ENCODE data around the gene RAD51D. TPM values are rescaled to one million over a fixed set of nuclear protein-coding genes. Genes with fewer than 3 reads are reported as not detected.

Gene RAD51D
- total and polyA plus RNA-seq, 2 donors (not counting 3 experiments of a cell fraction or from before 2014, with no cell fraction given) = 15.5 to 27.9 TPM

- no peak overlapping the region for H3K4me3 ChIP-seq (replicated peaks in 1 of 3; ENCODE audit: insufficient read depth in 1 of 3, low read depth in 1 of 3, low read length in 3 of 3)
Measured at GRCh38 chr17:35082073-35082657, 37.5 kb downstream of the RAD51D start.

More at GRCh38 chr17:35082073-35082657, 37.5 kb downstream of the RAD51D start:
- Histone ChIP-seq H3K27me3 (ENCODE audit: control insufficient read depth in 2 of 2, insufficient read depth in 2 of 2, low read length in 2 of 2) (no peaks in the 10 kb centered on the region), H3K9me1 (replicated peaks; ENCODE audit: control insufficient read depth, extremely low read depth, insufficient read depth, low read length) (no peaks in the 10 kb centered on the region), H3K4me2 (ENCODE audit: insufficient read depth, low read length) (peak overlapping the region; percentile 67), H3K9ac (replicated peaks; ENCODE audit: extremely low read depth, insufficient read depth, low read length) (no peak overlapping the region), H3K9me3 (replicated peaks; ENCODE audit: control insufficient read depth, insufficient read depth, low read length) (no peaks in the 10 kb centered on the region), H3K36me3 (ENCODE audit: control insufficient read depth in 2 of 2, extremely low read depth in 1 of 2, insufficient read depth in 2 of 2, low read length in 2 of 2) (no peaks in the 10 kb centered on the region), H4K20me1 (replicated peaks; ENCODE audit: control insufficient read depth, extremely low read depth, insufficient read depth, low read length) (no peaks in the 10 kb centered on the region), H3K79me2 (ENCODE audit: control insufficient read depth, insufficient read depth, low read length) (peaks cover 43% of the 10 kb centered on the region), H3K4me1 (ENCODE audit: control insufficient read depth, extremely low read depth, insufficient read depth, low read length) (peaks cover 22% of the 10 kb centered on the region), H3K27ac (ENCODE audit: insufficient read depth, low read depth, low read length) (peak overlapping the region; percentile 31), H2AFZ (ENCODE audit: low read depth, low read length) (no peak overlapping the region)
- dilution Hi-C loops (cut with MboI; ENCODE audit: extremely low pct_ligation_motif_present, low sequenced_read_pairs) (no loop called here), intact Hi-C loops (cut with micrococcal nuclease) (no loop called here)
- POLR2A ChIA-PET = interaction anchor here (0.6 kb wide), 1 partner anchor 11 kb away, joined by 7 read pairs; no protein-coding TSS in a partner anchor
- CTCF ChIA-PET = interaction anchor here (0.7 to 5.3 kb wide), 3 partner anchors 18 to 83 kb away, joined by 4 to 21 read pairs (median 4); partner anchors contain the start of gene RFFL
- DNase-seq (ENCODE audit: low read depth, low spot score) (peak; percentile 71), FAIRE-seq (peak; percentile 64)
- TF ChIP-seq POLR2A (IDR thresholded peaks at IDR 0.05; ENCODE audit: low read depth, low read length) = no peak
- TF ChIP-seq JUN (IDR thresholded peaks at IDR 0.05; ENCODE audit: borderline replicate concordance, insufficient read depth, insufficient read length, low read depth) = peak; percentile 44
- TF ChIP-seq FOS (IDR thresholded peaks at IDR 0.05; ENCODE audit: borderline replicate concordance, insufficient read depth, low read length) = peak; percentile 88
- no peak for TF ChIP-seq MYC (IDR thresholded peaks at IDR 0.05; ENCODE audit: low read depth, low read length)
- TF ChIP-seq EZH2 (IDR thresholded peaks at IDR 0.05; ENCODE audit: borderline replicate concordance, low read depth, low read length, severe bottlenecking) = no peak
- TF ChIP-seq CTCF (IDR thresholded peaks at IDR 0.05; ENCODE audit: extremely low read depth in 1 of 2, insufficient read depth in 1 of 2, low read depth in 1 of 2, low read length in 2 of 2) = no peak
- TF ChIP-seq GATA2 (IDR thresholded peaks at IDR 0.05; ENCODE audit: insufficient read depth, insufficient read length, low read depth, low read length) = peak; percentile 68
- TF ChIP-seq POLR2AphosphoS5 (IDR thresholded peaks at IDR 0.05; ENCODE audit: insufficient read depth, low read depth, low read length) = no peak
- no peak for TF ChIP-seq MAX (IDR thresholded peaks at IDR 0.05; ENCODE audit: insufficient read depth, insufficient read length)
- BruUV-seq (replicated peaks) = no TSS peak

Measured in endothelial cell of umbilical vein (primary cell).